ENCODE data around the gene NUDT3.

DNA sequence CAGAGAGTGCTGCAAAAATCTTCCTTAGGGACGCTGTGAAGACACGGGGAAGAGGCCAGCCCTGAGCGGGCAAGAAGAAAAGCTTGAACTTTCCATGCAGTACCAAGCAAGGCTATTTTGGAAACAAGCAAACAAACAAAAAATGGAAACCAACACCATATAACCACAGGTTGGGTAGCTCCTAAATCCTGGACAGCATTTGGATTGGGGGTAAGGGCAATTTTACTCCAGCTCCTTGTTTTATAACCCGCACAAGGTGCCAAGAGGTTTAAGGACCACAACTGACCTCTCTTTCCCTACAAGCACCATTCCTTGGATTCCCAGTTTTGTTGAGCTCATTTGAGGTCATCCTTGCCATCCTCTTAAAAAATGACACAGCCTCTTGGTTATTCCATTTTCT lies 112.3 kb downstream of the NUDT3 start:
- TF ChIP-seq, protein P1, sequence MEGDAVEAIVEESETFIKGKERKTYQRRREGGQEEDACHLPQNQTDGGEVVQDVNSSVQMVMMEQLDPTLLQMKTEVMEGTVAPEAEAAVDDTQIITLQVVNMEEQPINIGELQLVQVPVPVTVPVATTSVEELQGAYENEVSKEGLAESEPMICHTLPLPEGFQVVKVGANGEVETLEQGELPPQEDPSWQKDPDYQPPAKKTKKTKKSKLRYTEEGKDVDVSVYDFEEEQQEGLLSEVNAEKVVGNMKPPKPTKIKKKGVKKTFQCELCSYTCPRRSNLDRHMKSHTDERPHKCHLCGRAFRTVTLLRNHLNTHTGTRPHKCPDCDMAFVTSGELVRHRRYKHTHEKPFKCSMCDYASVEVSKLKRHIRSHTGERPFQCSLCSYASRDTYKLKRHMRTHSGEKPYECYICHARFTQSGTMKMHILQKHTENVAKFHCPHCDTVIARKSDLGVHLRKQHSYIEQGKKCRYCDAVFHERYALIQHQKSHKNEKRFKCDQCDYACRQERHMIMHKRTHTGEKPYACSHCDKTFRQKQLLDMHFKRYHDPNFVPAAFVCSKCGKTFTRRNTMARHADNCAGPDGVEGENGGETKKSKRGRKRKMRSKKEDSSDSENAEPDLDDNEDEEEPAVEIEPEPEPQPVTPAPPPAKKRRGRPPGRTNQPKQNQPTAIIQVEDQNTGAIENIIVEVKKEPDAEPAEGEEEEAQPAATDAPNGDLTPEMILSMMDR (IDR thresholded peaks at IDR 0.05) = no peak
- no peak for TF ChIP-seq ZFX (IDR thresholded peaks at IDR 0.05; ENCODE audit: borderline replicate concordance)

All from 22Rv1 (cell line).